Esophagus muscularis mucosa (tissue), 4 donors: ENCODE results near the gene SYN1. TPM values are rescaled to one million over a fixed set of nuclear protein-coding genes. Genes with fewer than 3 reads are reported as not detected.

Experiments used
- DNase-seq: peaks from one replicate; pipeline ENCODE4 v3.0.0-alpha.2; 2017; ENCODE audit errors: extremely low spot score
- H3K27ac ChIP-seq, 4 donors: fragments of 200-600 bp; sonication (generic); replicated peaks in 1 of 4; 1 replicate in 3 of 4; 2 replicates in 1 of 4; pipeline ENCODE4 v1.5.1; 2016 to 2019; ENCODE audit warnings: mild to moderate bottlenecking in 1 of 4
- H3K27me3 ChIP-seq, 4 donors: fragments of 200-600 bp; sonication (generic); one replicate each; pipeline versions ENCODE4 v1.5.1 to v1.6.0; 2016 to 2019
- H3K36me3 ChIP-seq, 4 donors: fragments of 200-600 bp; sonication (generic); one replicate each; pipeline ENCODE4 v1.5.1; 2016 to 2019
- H3K4me1 ChIP-seq, 4 donors: fragments of 200-600 bp; sonication (generic); one replicate each; pipeline ENCODE4 v1.5.1; 2016 to 2019
- H3K4me3 ChIP-seq, 4 donors: fragments of 200-600 bp; sonication (generic); 1 replicate in 2 of 4; 2 replicates in 2 of 4; pipeline ENCODE4 v1.5.1; 2016 to 2019; ENCODE audit warnings: mild to moderate bottlenecking in 4 of 4, moderate library complexity in 1 of 4
- H3K9me3 ChIP-seq, 4 donors: fragments of 200-600 bp; sonication (generic); 1 replicate in 3 of 4; 2 replicates in 1 of 4; pipeline ENCODE4 v1.5.1; 2016 to 2019
- CTCF ChIP-seq, 3 experiments: fragments of 200-600 bp in 2 of 3; fragments of 450-650 bp in 1 of 3; sonication (generic) in 2 of 3; IDR thresholded peaks; one replicate each; pipeline ENCODE4 v1.5.1; 2017 to 2019; ENCODE audit warnings: antibody characterized with exemption in 3 of 3, mild to moderate bottlenecking in 2 of 3, moderate library complexity in 1 of 3
- EP300 ChIP-seq: sonication (generic); formaldehyde crosslinking; IDR thresholded peaks from one replicate; pipeline ENCODE4 v1.6.1; 2017; ENCODE audit warnings: antibody characterized with exemption
- POLR2A ChIP-seq: fragments of 450-650 bp; IDR thresholded peaks from one replicate; pipeline ENCODE4 v1.6.1; 2017; ENCODE audit warnings: antibody characterized with exemption, moderate library complexity, mild to moderate bottlenecking, low read depth
- POLR2AphosphoS5 ChIP-seq, 2 donors: sonication (generic); formaldehyde crosslinking; IDR thresholded peaks; one replicate each; pipeline ENCODE4 v1.6.1; 2017; ENCODE audit warnings: antibody characterized with exemption in 2 of 2
- WGBS: methylation state at CpG from one replicate; pipeline ENCODE4 v1.1.5; 2018; 5-methylcytosine and 5-hydroxymethylcytosine counted together
- intact Hi-C: fragments of 100-400 bp; cut with DNase I; formaldehyde crosslinking; loops from one replicate; pipeline ENCODE4 v1.15.1; 2023
- total RNA-seq, 4 donors: library from RNA; depleted of rRNA; stranded (reverse); fragments of >200 nt; gene quantifications; one replicate each; pipeline versions ENCODE4 v1.1.0 to v1.2.1, GENCODE V29; 2016

Gene SYN1
- total RNA-seq, 4 donors from 2014 or later = 0.42 to 0.98 (median 0.56) TPM

GRCh38 chrX:47614618-47615017 lies 5.0 kb downstream of the SYN1 start:
- 72% methylated on average over 5 of the region's 5 CpGs for WGBS

GRCh38 chrX:47613082-47613481 lies 6.6 kb downstream of the SYN1 start:
- no peak for DNase-seq
- intact Hi-C loops = no loop called here
- 82% methylated on average over 8 of the region's 8 CpGs for WGBS

More at GRCh38 chrX:47614618-47615017, 5.0 kb downstream of the SYN1 start:
- peaks cover 3 to 6% (median 5%) of the 10 kb centered on the region in 4 donors for H3K4me1 ChIP-seq
- no peak overlapping the region for H3K4me3 ChIP-seq
- TF ChIP-seq EP300 (no peak), POLR2AphosphoS5 (IDR thresholded peaks at IDR 0.05) (no peak), CTCF (IDR thresholded peaks at IDR 0.05) (no peak), POLR2A (no peak)
- H3K27ac ChIP-seq = no peak overlapping the region
- H3K27me3 ChIP-seq = peaks cover 0 to 5% (median 0%) of the 10 kb centered on the region in 4 donors
- H3K36me3 ChIP-seq = no peaks in the 10 kb centered on the region
- intact Hi-C loops = no loop called here
- DNase-seq = no peak
- no peaks in the 10 kb centered on the region for H3K9me3 ChIP-seq

GRCh38 chrX:47612418-47612817 lies 7.2 kb downstream of the SYN1 start:
- Histone ChIP-seq H3K4me1 (no peaks in the 10 kb centered on the region), H3K4me3 (no peak overlapping the region), H3K27me3 (no peaks in the 10 kb centered on the region), H3K27ac (no peak overlapping the region), H3K9me3 (no peaks in the 10 kb centered on the region), H3K36me3 (no peaks in the 10 kb centered on the region)
- TF ChIP-seq POLR2A = no peak
- no peak for TF ChIP-seq POLR2AphosphoS5 (IDR thresholded peaks at IDR 0.05)
- no peak for TF ChIP-seq CTCF (IDR thresholded peaks at IDR 0.05)
- TF ChIP-seq EP300 = no peak
- intact Hi-C loops = no loop called here
- no peak for DNase-seq

More at GRCh38 chrX:47613082-47613481, 6.6 kb downstream of the SYN1 start:
- Histone ChIP-seq H3K36me3 (no peaks in the 10 kb centered on the region), H3K4me1 (no peaks in the 10 kb centered on the region), H3K9me3 (no peaks in the 10 kb centered on the region), H3K27me3 (no peaks in the 10 kb centered on the region), H3K27ac (no peak overlapping the region), H3K4me3 (no peak overlapping the region)
- no peak for TF ChIP-seq POLR2AphosphoS5 (IDR thresholded peaks at IDR 0.05)
- TF ChIP-seq CTCF (IDR thresholded peaks at IDR 0.05) = no peak
- TF ChIP-seq EP300 = no peak
- no peak for TF ChIP-seq POLR2A

GRCh38 chrX:47611926-47612325 lies 7.7 kb downstream of the SYN1 start:
- H3K27ac ChIP-seq = no peak overlapping the region
- H3K4me1 ChIP-seq = no peaks in the 10 kb centered on the region
- H3K9me3 ChIP-seq = no peaks in the 10 kb centered on the region
- no peaks in the 10 kb centered on the region for H3K36me3 ChIP-seq
- no peak overlapping the region for H3K4me3 ChIP-seq
- 80% methylated on average over 2 of the region's 2 CpGs for WGBS
- no peaks in the 10 kb centered on the region for H3K27me3 ChIP-seq
- intact Hi-C loops = no loop called here
- DNase-seq = no peak
- TF ChIP-seq CTCF (IDR thresholded peaks at IDR 0.05) = no peak
- no peak for TF ChIP-seq EP300
- TF ChIP-seq POLR2AphosphoS5 (IDR thresholded peaks at IDR 0.05) = no peak
- no peak for TF ChIP-seq POLR2A

- TF ChIP-seq POLR2AphosphoS5 (IDR thresholded peaks at IDR 0.05) (no peak), CTCF (IDR thresholded peaks at IDR 0.05) (no peak), POLR2A (no peak), EP300 (no peak)
- Histone ChIP-seq H3K27ac (no peak overlapping the region), H3K4me3 (no peak overlapping the region), H3K9me3 (no peaks in the 10 kb centered on the region), H3K36me3 (no peaks in the 10 kb centered on the region), H3K4me1 (no peaks in the 10 kb centered on the region), H3K27me3 (no peaks in the 10 kb centered on the region)
- intact Hi-C loops = no loop called here
- WGBS = no CpG with 5 or more reads among the region's 2 CpGs
- no peak for DNase-seq
Observed at GRCh38 chrX:47611489-47611888, 8.2 kb downstream of the SYN1 start.
